ENCODE results near the gene ASPN. TPM values are rescaled to one million over a fixed set of nuclear protein-coding genes. Genes with fewer than 3 reads are reported as not detected.

ASPN gene
- total and polyA plus RNA-seq, 4 donors: 1.3 to 18.9 (median 1.8) TPM

- H3K4me3 ChIP-seq: no peak overlapping the region
- ATAC-seq (ENCODE audit: insufficient read depth, low FRiP score) (no peak), DNase-seq (no peak)
- no peaks in the 10 kb centered on the region for H3K9me3 ChIP-seq (ENCODE audit: control insufficient read depth in 4 of 4, insufficient read depth in 3 of 4, low read length in 3 of 4)
- no peak overlapping the region for H3K9ac ChIP-seq (ENCODE audit: insufficient read depth in 1 of 2, low read length in 2 of 2)
- H3K27me3 ChIP-seq (ENCODE audit: control insufficient read depth in 3 of 3, insufficient read depth in 3 of 3, low read length in 2 of 3): no peaks in the 10 kb centered on the region
- H3K36me3 ChIP-seq (ENCODE audit: control insufficient read depth in 4 of 4, insufficient read depth in 4 of 4, low read length in 4 of 4): peaks cover 0 to 23% (median 2%) of the 10 kb centered on the region in 4 donors
- peaks cover 0 to 3% (median 0%) of the 10 kb centered on the region in 5 donors for H3K4me1 ChIP-seq (ENCODE audit: control insufficient read depth in 5 of 5, insufficient read depth in 5 of 5, low read length in 5 of 5)
- TF ChIP-seq, protein P1, sequence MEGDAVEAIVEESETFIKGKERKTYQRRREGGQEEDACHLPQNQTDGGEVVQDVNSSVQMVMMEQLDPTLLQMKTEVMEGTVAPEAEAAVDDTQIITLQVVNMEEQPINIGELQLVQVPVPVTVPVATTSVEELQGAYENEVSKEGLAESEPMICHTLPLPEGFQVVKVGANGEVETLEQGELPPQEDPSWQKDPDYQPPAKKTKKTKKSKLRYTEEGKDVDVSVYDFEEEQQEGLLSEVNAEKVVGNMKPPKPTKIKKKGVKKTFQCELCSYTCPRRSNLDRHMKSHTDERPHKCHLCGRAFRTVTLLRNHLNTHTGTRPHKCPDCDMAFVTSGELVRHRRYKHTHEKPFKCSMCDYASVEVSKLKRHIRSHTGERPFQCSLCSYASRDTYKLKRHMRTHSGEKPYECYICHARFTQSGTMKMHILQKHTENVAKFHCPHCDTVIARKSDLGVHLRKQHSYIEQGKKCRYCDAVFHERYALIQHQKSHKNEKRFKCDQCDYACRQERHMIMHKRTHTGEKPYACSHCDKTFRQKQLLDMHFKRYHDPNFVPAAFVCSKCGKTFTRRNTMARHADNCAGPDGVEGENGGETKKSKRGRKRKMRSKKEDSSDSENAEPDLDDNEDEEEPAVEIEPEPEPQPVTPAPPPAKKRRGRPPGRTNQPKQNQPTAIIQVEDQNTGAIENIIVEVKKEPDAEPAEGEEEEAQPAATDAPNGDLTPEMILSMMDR (IDR thresholded peaks at IDR 0.05; ENCODE audit: control extremely low read depth, extremely low read depth): no peak
- WGBS, 2 donors: 94 to 96% methylated on average over 10 of the region's 10 CpGs
- H3K27ac ChIP-seq (ENCODE audit: low read depth in 1 of 2, low read length in 1 of 2): no peak overlapping the region
These were observed 32.3 kb upstream of the ASPN start for GRCh38 chr9:92514635-92515034.

GRCh38 chr9:92513349-92513748, 31.0 kb upstream of the ASPN start:
- Histone ChIP-seq H3K9ac (ENCODE audit: insufficient read depth in 1 of 2, low read length in 2 of 2) (no peak overlapping the region), H3K4me1 (ENCODE audit: control insufficient read depth in 5 of 5, insufficient read depth in 5 of 5, low read length in 5 of 5) (peaks cover 0 to 7% (median 3%) of the 10 kb centered on the region in 5 donors), H3K4me3 (no peak overlapping the region), H3K27me3 (ENCODE audit: control insufficient read depth in 3 of 3, insufficient read depth in 3 of 3, low read length in 2 of 3) (no peaks in the 10 kb centered on the region), H3K36me3 (ENCODE audit: control insufficient read depth in 4 of 4, insufficient read depth in 4 of 4, low read length in 4 of 4) (peaks cover 0 to 20% (median 2%) of the 10 kb centered on the region in 4 donors), H3K9me3 (ENCODE audit: control insufficient read depth in 4 of 4, insufficient read depth in 3 of 4, low read length in 3 of 4) (no peaks in the 10 kb centered on the region), H3K27ac (ENCODE audit: low read depth in 1 of 2, low read length in 1 of 2) (no peak overlapping the region)
- TF ChIP-seq, protein P1 (IDR thresholded peaks at IDR 0.05; ENCODE audit: control extremely low read depth, extremely low read depth): no peak
- ATAC-seq (ENCODE audit: insufficient read depth, low FRiP score) (no peak), DNase-seq (no peak)
- 70 to 71% methylated on average over 3 of the region's 3 CpGs for WGBS, 2 donors

- WGBS, 2 donors: 56 to 77% methylated on average over 3 of the region's 3 CpGs
- ATAC-seq (ENCODE audit: insufficient read depth, low FRiP score): no peak
- H3K27ac ChIP-seq (ENCODE audit: low read depth in 1 of 2, low read length in 1 of 2): no peak overlapping the region
These were observed 30.3 kb upstream of the ASPN start for GRCh38 chr9:92512622-92513021.

More at GRCh38 chr9:92512622-92513021, 30.3 kb upstream of the ASPN start:
- Histone ChIP-seq H3K9ac (ENCODE audit: insufficient read depth in 1 of 2, low read length in 2 of 2) (no peak overlapping the region), H3K4me3 (no peak overlapping the region), H3K27me3 (ENCODE audit: control insufficient read depth in 3 of 3, insufficient read depth in 3 of 3, low read length in 2 of 3) (no peaks in the 10 kb centered on the region), H3K4me1 (ENCODE audit: control insufficient read depth in 5 of 5, insufficient read depth in 5 of 5, low read length in 5 of 5) (peaks cover 0 to 14% (median 3%) of the 10 kb centered on the region in 5 donors), H3K36me3 (ENCODE audit: control insufficient read depth in 4 of 4, insufficient read depth in 4 of 4, low read length in 4 of 4) (peaks cover 0 to 14% (median 2%) of the 10 kb centered on the region in 4 donors), H3K9me3 (ENCODE audit: control insufficient read depth in 4 of 4, insufficient read depth in 3 of 4, low read length in 3 of 4) (no peaks in the 10 kb centered on the region)
- DNase-seq: no peak
- TF ChIP-seq, protein P1 (IDR thresholded peaks at IDR 0.05; ENCODE audit: control extremely low read depth, extremely low read depth): no peak

All from lung (tissue), 12 donors.